OCI-LY1 (cell line): Measurements from ENCODE around the gene RASGRF1.

Source experiments
- H2AFZ ChIP-seq: fragments of 200-600 bp; sonication (generic), shearing (Covaris generic); 2 replicates; pipeline ENCODE4 v1.6.0; 2014; ENCODE audit warnings: antibody characterized with exemption, mild to moderate bottlenecking, low read length
- H3F3A ChIP-seq: fragments of 200-600 bp; sonication (generic), shearing (Covaris generic); 2 replicates; pipeline ENCODE4 v1.6.0; 2014; ENCODE audit warnings: mild to moderate bottlenecking, antibody characterized with exemption, low read length, moderate library complexity; ENCODE audit not compliant: insufficient read depth
- H3K27ac ChIP-seq: fragments of 200-600 bp; sonication (generic); 2 replicates; pipeline ENCODE4 v1.5.1; 2014; ENCODE audit warnings: low read length, mixed run types, mild to moderate bottlenecking, low read depth; ENCODE audit not compliant: poor library complexity, severe bottlenecking
- H3K27me3 ChIP-seq: fragments of 200-600 bp; sonication (generic); 2 replicates; pipeline ENCODE4 v1.6.0; 2014; ENCODE audit warnings: antibody characterized with exemption, mild to moderate bottlenecking, low read length, moderate library complexity; ENCODE audit not compliant: insufficient read depth
- H3K36me3 ChIP-seq: fragments of 200-600 bp; sonication (generic); 2 replicates; pipeline ENCODE4 v1.6.1; 2014; ENCODE audit warnings: mild to moderate bottlenecking, antibody characterized with exemption, low read length, moderate library complexity, mixed read lengths; ENCODE audit not compliant: insufficient read depth
- H3K4me1 ChIP-seq: fragments of 200-600 bp; sonication (generic); 2 replicates; pipeline ENCODE4 v1.5.1; 2014; ENCODE audit warnings: mild to moderate bottlenecking, low read length, moderate library complexity; ENCODE audit not compliant: insufficient read depth, severe bottlenecking
- H3K4me2 ChIP-seq: fragments of 200-600 bp; sonication (generic), shearing (Covaris generic); 2 replicates; pipeline ENCODE4 v1.6.1; 2014; ENCODE audit warnings: low read length
- H3K4me3 ChIP-seq: fragments of 200-600 bp; sonication (generic); 2 replicates; pipeline ENCODE4 v1.5.1; 2014; ENCODE audit warnings: low read length, low read depth, mild to moderate bottlenecking, mixed read lengths; ENCODE audit not compliant: poor library complexity, severe bottlenecking
- H3K79me2 ChIP-seq: fragments of 200-600 bp; shearing (Covaris generic); 2 replicates; pipeline ENCODE4 v1.6.1; 2016; ENCODE audit warnings: mixed run types, low read length, mixed read lengths; ENCODE audit not compliant: insufficient read depth
- H3K9ac ChIP-seq: fragments of 200-600 bp; sonication (generic), shearing (Covaris generic); 2 replicates; pipeline ENCODE4 v1.6.1; 2014; ENCODE audit warnings: mild to moderate bottlenecking, low read length, mixed read lengths
- H3K9me2 ChIP-seq: fragments of 200-600 bp; sonication (generic), shearing (Covaris generic); 2 replicates; pipeline ENCODE4 v1.6.1; 2014; ENCODE audit warnings: low read depth, mild to moderate bottlenecking, low read length, mixed read lengths
- H3K9me3 ChIP-seq: fragments of 200-600 bp; shearing (Covaris generic); 2 replicates; pipeline ENCODE4 v1.6.1; 2014; ENCODE audit warnings: low read length, mixed read lengths
- H4K20me1 ChIP-seq: fragments of 200-600 bp; sonication (generic), shearing (Covaris generic); 2 replicates; pipeline ENCODE4 v1.6.0; 2016; ENCODE audit warnings: mild to moderate bottlenecking, low read length; ENCODE audit not compliant: insufficient read depth
- EZH2 ChIP-seq: fragments of 200-600 bp; sonication (generic), shearing (Covaris generic); IDR thresholded peaks from 2 replicates; pipeline ENCODE4 v1.8.0; 2017; ENCODE audit warnings: borderline replicate concordance, mixed run types, mild to moderate bottlenecking, antibody characterized with exemption, low read length, moderate library complexity, mixed read lengths
- TF ChIP-seq, protein P1 (sequence below): fragments of 200-600 bp; sonication (generic), shearing (Covaris generic); IDR thresholded peaks from 2 replicates; pipeline ENCODE4 v1.5.1; 2017; ENCODE audit warnings: mild to moderate bottlenecking, antibody characterized with exemption, low read length, moderate library complexity, mixed read lengths

Gene RASGRF1

DNA sequence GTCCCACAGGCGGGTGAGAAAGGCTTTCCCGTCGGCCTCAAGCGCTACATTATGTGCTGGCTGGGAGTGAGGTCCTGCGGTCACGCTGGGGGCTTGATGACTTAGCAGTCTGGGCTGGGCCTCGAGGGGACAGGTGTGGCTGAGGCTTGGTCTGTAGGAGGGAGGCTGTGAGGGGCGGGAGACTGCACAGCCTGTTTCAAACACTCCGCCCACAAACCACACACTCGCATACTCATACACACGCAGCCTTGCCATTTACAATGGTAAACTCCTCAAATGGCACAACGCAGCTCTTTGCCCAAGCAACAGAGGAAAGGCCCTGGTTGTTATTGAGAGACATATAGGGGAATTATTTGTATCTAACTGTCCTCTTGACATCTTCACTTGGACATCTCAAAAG is 32.4 kb upstream of the RASGRF1 start:
- H3K4me2 ChIP-seq, result no peak overlapping the region
- no peaks in the 10 kb centered on the region for H3K79me2 ChIP-seq
- H3K4me1 ChIP-seq, result no peaks in the 10 kb centered on the region
- H3F3A ChIP-seq, result no peaks in the 10 kb centered on the region
- H4K20me1 ChIP-seq, result no peaks in the 10 kb centered on the region
- H3K9ac ChIP-seq, result no peak overlapping the region
- no peak overlapping the region for H3K4me3 ChIP-seq
- no peaks in the 10 kb centered on the region for H3K9me2 ChIP-seq
- H3K9me3 ChIP-seq, result no peaks in the 10 kb centered on the region
- H3K27ac ChIP-seq, result no peak overlapping the region
- no peak for TF ChIP-seq EZH2
- TF ChIP-seq, protein P1, sequence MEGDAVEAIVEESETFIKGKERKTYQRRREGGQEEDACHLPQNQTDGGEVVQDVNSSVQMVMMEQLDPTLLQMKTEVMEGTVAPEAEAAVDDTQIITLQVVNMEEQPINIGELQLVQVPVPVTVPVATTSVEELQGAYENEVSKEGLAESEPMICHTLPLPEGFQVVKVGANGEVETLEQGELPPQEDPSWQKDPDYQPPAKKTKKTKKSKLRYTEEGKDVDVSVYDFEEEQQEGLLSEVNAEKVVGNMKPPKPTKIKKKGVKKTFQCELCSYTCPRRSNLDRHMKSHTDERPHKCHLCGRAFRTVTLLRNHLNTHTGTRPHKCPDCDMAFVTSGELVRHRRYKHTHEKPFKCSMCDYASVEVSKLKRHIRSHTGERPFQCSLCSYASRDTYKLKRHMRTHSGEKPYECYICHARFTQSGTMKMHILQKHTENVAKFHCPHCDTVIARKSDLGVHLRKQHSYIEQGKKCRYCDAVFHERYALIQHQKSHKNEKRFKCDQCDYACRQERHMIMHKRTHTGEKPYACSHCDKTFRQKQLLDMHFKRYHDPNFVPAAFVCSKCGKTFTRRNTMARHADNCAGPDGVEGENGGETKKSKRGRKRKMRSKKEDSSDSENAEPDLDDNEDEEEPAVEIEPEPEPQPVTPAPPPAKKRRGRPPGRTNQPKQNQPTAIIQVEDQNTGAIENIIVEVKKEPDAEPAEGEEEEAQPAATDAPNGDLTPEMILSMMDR, result no peak
- no peak overlapping the region for H2AFZ ChIP-seq
- no peaks in the 10 kb centered on the region; the same call in 1 of the 2 replicates for H3K27me3 ChIP-seq
- no peaks in the 10 kb centered on the region for H3K36me3 ChIP-seq

DNA sequence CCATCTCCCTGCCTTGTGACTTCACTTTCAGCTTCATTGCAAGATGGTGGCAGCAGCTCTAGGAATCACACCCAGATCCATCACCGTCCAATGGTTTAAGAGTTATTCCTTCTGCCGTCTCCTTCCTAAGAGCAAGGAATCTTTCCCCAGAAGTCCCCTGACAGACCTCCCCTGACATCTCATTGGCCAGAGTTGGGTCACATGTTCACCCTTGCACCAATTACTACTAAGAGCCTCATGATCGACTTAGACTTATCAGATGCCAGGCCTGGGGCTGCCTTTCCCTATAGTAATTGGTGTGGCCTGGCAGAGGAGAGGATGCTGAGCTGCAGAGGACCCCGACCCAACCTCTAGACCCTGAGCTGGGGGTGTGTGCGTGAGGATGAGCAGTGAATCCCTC is 31.8 kb upstream of the RASGRF1 start:
- no peak overlapping the region for H3K4me2 ChIP-seq
- no peak overlapping the region for H3K9ac ChIP-seq
- TF ChIP-seq EZH2, result no peak
- TF ChIP-seq, protein P1, result no peak
- H3K4me1 ChIP-seq, result no peaks in the 10 kb centered on the region
- H3K9me2 ChIP-seq, result no peaks in the 10 kb centered on the region
- H3K79me2 ChIP-seq, result no peaks in the 10 kb centered on the region
- H3K27ac ChIP-seq, result no peak overlapping the region
- H4K20me1 ChIP-seq, result no peaks in the 10 kb centered on the region
- H2AFZ ChIP-seq, result no peak overlapping the region
- H3K4me3 ChIP-seq, result no peak overlapping the region
- H3K27me3 ChIP-seq, result no peaks in the 10 kb centered on the region; the same call in 1 of the 2 replicates
- H3K9me3 ChIP-seq, result no peaks in the 10 kb centered on the region
- H3F3A ChIP-seq, result no peaks in the 10 kb centered on the region
- no peaks in the 10 kb centered on the region for H3K36me3 ChIP-seq

DNA sequence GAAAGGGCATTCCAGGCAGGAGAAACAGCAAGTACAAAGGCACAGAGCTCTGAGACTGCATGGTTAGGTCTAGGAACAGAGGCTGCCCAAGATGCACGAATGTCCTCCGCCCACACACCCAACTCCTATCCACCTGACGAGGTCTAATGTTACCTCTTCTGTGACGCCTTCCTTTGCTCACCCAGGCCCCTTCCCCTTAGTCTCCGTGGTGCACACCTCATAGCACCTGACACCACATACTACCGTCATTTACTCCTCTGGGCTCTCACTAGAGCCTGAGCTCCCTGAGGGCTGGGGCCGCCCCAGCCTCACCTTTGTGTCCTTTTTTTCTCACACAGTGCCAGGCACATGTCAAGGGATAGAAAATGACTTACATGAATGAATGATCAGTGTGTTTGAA is 31.0 kb upstream of the RASGRF1 start:
- Histone ChIP-seq H2AFZ (no peak overlapping the region), H3K4me1 (no peaks in the 10 kb centered on the region), H3K9ac (no peak overlapping the region), H3K9me2 (no peaks in the 10 kb centered on the region), H3F3A (no peaks in the 10 kb centered on the region), H3K79me2 (no peaks in the 10 kb centered on the region), H3K4me3 (no peak overlapping the region), H3K4me2 (no peak overlapping the region), H4K20me1 (no peaks in the 10 kb centered on the region), H3K27ac (no peak overlapping the region), H3K36me3 (no peaks in the 10 kb centered on the region), H3K27me3 (no peaks in the 10 kb centered on the region; the same call in 1 of the 2 replicates), H3K9me3 (no peaks in the 10 kb centered on the region)
- TF ChIP-seq, protein P1, result no peak
- TF ChIP-seq EZH2, result no peak
